Stimulated activated CD8-positive, alpha-beta memory T cell treated with anti-CD3 and anti-CD28 coated beads, Interleukin-7, amount 100 ng/mL, for 4 hours (primary cell): ENCODE results near the gene MAS1L.
"Not testable (repeated sequence)": the region's sequence is repeated elsewhere in the genome, so short reads cannot be mapped to it uniquely, and the experiment has no call there.

Experiments used
- DNase-seq, 2 donors: peaks; one replicate each; pipeline ENCODE4 v3.0.0-alpha.2; 2020; ENCODE audit warnings: low read depth in 2 of 2

Gene MAS1L

DNA sequence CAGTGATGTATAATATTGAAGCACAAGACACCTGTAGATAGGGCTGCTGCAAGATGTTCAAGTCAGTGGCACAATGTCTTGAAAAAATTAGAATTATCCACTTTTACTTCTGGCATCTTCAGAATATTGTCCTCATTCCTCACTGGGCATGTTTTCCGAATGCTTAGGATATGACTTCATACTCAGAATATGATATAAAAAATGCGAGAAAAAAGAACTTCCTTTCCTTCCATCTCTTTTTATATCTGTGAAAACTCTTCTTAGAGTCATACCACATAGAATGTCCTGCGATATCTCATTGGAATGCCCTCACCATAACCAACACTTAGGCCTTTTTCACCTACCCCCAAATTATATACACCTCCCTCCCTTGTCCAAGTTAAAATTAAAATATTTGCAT, 4.6 kb downstream of the MAS1L start:
- DNase-seq, result no peak

DNA sequence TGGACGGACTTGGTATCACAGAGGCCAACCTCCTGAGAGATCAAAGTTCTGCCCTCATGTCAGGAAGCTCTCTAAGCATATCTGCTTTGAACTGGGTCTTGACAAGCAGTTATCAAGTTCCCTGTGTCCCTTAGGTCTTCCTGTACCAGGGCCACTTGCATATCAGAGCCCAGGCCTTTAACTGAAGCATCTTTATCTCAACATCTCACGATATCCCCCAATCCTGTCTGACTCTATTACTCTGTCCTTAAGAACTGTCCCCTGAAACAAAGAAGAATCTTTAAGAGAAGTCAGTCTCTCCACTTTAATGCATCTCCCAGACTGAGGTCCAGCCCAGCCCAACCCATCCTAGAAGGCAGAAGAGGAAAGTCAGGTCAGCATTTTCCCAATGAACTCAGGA, 8.2 kb downstream of the MAS1L start:
- DNase-seq, result no peak

DNA sequence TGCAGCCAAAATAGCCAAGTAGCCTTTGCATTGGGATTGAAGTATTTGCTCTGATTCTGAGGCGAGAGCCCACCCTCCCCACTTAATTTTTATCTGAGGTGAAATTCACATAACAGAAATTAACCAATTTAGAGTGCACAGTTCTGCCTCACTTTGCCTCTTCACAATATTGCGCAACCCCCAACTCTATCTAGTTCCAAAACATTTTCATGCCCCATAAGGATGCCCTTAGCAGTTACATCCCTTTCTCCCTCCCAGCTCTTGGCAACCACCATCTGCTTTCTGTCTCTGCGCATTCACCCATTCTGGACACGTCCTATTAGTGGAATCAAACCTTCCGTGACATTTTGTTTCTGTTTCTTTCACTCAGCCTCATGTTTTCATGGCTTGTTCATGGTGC, 9.0 kb downstream of the MAS1L start:
- no peak for DNase-seq

DNA sequence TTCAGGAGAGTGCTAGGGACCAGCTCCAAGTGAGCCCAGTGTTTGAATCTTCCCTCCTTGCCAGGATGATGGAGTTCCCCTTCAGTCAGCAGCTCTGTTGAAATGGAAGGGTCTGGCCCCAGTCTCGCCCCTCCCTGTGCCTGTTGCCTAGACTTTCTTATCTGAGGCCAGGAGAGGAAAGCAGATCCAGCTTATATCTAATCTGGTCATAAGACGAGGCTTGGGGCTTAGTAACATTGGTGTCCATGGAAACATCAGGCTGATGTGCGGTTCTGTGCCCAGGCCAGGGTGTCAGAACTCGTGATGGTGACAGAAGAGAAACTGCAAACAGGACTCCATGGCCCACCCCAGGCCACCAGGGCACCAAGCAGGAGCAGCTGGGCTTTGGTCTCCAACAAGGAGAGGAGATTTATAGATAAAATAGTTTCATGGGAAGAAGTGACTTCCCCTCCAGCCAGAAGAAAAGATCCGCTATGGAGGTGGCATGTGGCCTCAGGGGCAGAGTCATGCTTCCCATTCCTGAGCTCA, 9.8 kb downstream of the MAS1L start:
- DNase-seq, result no peak

DNA sequence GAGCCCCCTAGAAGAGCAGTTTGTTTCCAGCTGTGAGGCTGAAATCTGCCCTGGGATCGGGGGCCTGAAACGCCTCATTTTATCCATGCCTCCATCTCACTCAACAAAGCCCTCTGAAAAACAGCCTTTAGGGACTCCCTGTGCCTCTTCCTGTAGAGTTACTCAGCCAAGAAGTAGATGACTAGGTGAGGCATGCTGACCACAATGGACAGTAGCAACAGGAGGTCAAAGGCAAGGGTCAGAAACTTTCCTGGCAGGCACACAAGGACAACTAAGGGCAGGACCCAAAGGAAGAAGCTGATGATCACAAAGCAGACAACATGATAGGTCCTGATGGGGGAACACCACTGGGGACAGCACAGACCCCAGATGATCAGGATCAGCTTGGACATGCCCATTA, 12.8 kb downstream of the MAS1L start:
- no peak for DNase-seq

DNA sequence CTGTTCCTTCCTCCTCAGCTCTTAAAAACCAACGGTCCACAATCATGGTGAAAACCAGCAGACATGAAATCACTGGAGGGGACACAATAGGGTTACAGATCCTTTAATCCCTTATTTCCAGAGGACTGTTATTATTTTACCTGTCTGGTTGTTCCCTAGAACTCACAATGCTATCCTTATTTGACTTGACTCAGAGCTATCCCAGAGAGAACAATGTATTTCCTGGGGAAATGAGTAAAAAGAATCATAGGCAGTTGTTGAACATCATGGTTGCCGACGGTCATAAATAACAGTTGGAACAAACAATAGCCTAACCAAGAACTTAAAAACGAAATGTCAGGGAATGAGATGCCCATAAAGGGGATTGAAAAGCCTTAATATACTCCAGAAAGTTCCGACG, 21.5 kb downstream of the MAS1L start:
- DNase-seq, result no peak

DNA sequence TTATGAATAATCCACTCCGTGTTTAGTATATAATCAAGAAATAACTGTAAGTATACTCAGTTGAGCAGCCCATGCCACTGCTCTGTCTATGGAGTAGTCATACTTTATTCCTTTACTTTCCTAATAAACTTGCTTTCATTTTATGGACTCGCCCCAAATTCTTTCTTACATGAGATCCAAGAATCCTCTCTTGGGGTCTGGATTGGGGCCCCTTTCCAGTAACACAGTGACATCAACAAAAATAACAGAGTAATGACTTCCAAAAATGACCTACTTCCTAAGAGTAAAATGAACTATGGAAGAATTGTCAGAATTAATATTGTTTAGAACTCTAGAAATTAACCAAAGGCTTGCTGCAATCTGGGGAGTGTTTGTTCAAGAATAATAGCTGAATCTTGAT, 22.0 kb downstream of the MAS1L start:
- DNase-seq, result no peak

DNA sequence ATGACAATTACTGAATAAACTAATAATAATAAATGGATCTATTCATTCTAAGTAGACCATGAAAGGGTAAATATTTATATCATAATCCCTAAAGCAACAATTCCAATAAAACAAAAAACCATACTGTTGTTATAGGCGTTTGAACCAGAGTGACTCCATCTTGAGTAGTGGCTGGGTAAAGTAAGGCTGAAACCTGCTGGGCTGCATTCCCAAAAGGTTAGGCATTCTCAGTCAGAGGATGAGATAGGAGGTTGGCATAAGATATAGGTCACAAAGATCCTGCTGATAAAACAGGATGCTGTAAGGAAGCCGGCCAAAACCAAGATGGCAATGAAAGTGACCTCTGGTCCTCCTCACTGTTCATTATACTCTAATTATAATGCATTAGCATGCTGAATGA, 22.5 kb downstream of the MAS1L start:
- DNase-seq, result no peak

DNA sequence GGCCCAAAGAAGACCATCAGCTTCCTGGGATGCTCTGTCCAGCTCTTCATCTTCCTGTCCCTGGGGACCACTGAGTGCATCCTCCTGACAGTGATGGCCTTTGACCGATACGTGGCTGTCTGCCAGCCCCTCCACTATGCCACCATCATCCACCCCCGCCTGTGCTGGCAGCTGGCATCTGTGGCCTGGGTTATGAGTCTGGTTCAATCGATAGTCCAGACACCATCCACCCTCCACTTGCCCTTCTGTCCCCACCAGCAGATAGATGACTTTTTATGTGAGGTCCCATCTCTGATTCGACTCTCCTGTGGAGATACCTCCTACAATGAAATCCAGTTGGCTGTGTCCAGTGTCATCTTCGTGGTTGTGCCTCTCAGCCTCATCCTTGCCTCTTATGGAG, 25.7 kb downstream of the MAS1L start:
- no peak for DNase-seq

DNA sequence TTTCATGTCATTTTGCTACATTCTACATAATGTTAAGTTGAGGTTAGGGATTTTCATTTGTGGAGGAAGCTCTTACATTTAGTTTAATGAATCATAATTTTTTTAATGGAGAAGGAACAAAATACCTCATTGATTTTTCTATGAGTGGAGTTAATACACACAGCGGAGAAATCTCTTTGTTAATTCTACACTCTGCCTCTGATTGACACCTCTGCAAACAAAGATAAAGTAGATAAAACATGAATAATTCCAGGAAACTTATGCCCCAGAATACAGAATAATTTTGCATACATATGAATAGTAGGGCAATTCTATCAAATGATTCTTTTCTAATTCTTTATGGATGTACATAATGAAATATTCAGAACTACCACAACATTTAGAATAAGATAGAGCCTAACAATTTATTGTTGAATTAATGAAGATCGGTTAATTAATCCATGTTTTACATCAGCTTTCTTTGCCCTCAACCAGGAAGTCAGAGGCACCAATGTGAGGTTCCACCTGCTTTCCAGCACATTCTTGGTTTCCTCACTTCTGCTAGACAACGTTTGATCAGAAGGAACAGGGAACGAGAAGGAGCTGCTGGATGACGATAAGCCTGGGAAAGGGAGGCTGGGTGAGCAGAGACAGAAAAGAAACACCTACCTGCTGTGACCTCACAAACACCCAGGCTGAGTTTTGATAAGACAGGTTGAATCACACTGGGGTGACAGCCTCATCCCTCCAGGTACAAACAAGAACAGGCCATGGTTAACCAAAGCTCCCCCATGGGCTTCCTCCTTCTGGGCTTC, 26.5 kb downstream of the MAS1L start:
- DNase-seq, result no peak

DNA sequence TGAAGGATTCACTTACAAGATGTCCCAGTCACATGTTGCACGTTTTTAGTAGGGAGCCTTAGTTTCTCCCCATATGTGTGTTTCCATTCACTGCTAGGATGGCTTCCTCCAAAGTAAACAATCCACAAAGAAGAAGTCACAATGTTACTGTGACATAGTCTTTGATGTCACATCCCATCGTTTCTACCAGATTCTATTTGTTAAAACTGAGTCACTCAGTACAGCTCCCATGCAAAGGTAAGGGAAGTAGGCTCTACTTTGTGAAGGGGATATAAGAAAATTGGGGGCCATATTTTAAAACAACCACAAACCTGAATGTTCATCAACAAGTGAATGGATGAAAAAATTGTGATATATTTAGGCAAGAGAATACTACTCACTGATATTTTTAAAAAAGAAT, 30.8 kb downstream of the MAS1L start, which contains the start of the genes OR11A1 and OR2H1:
Gene OR11A1 (minus strand): TSS at position 101 of the 400 bp plus-strand sequence. CDS start 29,430 bp downstream, outside the sequence.
Gene OR2H1 (plus strand): TSS at position 185 of the 400 bp plus-strand sequence. CDS start 4,615 bp downstream, outside the sequence.
- DNase-seq, result no peak

DNA sequence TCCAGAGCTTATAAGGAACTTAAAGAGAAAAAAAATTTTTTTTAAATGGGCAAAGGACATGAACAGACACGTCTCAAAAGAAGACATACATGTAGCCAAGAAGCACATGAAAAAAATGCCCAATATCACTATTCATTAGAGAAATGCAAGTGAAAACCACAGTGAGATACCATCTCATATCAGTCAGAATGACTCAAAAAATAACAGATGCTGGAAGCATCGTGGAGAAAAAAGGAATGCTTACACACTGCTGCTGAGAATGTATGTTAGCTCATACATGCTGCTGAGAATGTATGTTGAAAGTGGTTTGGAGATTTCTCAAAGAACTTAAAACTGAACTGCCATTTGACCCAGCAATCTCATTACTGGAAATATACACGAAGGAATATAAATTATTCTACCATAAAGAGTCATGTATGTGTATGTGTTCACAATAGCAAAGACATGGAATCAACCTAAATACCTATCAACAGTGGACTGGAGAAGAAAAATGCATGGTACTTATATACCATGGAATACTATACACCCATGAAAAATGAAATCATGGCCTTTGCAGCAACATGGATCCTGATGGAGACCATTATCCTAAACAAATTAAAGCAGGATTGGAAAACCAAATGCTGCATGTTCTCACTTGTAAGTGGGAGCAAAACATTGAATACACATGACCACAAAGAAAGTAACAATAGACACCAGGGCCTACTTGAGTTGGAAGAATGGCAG, 36.1 kb downstream of the MAS1L start:
- DNase-seq, result no peak

DNA sequence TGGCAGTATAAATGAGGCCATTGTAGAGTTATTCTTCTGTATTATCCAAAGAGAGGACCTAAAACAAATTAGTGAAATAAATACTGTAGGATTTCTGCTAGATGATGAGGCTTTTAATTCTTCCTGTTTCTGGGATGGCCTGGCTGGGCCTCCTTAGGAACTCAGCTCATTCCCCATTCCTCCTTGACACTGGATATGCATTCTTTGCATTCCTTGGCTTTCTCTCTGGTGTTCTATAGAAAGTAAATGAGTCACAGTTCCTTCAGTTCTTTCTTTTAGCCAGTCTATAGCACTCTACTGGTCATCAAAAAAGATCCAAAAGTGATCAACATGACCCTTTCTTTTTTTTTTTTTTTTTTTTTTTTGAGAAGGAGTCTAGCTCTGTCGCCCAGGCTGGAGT, 40.1 kb downstream of the MAS1L start:
- DNase-seq, result no peak

DNA sequence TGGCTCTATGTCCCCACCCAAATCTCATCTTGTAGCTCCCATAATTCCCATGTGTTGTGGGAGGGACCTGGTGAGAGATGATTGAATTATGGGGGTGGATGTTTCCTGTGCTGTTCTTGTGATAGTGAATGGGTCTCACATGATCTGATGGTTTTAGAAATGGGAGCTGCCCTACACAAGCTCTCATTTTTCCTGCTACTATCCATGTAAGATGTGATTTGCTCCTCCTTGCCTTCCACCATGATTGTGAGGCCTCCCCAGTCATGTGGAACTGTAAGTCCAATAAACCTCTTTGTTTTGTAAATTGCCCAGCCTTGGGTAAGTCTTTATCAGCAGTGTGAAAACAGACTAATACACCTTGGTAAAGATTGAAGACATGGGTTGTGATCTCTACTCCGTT, 43.7 kb downstream of the MAS1L start:
- DNase-seq, result not testable (repeated sequence)

DNA sequence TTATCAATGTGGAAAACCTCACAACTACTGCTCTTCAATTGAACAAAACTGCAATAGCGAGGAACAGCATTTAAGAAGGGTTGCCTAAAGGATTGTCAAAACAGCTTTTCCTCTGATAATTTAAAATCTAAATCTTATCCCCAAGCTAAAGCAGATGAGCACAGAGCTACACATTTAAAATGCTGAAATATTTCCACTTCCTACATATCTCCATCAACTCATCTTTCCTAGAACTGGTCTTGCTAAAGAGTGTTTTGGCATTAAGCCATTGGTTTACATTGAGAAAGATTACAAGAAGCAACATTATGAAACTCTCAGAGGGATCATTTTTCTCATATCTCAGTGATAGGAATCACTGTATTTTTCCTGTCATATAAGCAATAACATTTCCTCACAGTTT, 45.0 kb downstream of the MAS1L start:
- DNase-seq, result no peak

DNA sequence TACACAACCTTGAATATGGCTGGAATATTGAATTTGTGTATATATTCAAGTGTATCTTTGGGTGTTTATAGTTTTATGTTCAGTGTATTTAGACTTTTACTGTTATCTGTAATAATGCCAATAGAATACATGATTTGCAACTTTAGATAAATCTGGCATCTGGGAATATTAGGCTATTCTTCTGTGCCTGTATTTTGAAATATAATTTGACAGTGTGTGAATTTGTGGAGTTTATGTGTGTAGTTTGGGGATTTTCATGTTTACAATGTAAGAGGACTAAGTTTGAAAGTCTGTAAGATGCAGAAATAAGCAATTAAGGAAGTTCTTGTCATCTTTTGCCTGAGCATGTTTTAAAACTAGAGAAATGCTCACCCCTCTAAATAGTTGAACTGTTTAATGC, 48.8 kb downstream of the MAS1L start, which contains the start of gene OR10C1:
Gene OR10C1 (plus strand): TSS at position 301 of the 400 bp plus-strand sequence. CDS start 710 bp downstream, outside the sequence.
- no peak for DNase-seq

DNA sequence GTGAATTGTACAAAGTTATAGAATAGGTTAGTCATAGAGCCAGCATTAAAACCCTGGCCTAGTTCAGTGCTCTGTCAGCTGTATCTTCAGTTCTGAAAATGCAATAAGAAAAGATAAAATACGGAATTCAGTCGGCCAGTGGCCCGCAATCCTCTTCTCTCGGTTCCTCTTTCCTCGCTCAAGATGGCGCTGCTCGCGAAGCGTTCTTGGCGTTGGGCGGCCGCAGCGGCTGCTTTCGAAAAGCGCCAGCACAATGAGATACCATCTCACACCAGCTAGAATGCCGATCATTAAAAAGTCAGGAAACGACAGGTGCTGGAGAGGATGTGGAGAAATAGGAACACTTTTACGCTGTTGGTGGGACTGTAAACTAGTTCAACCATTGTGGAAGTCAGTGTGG, 51.0 kb downstream of the MAS1L start:
- DNase-seq, result not testable (repeated sequence)
